BLaER1 treated with 17β-estradiol and CSF1 and Interleukin-3, amounts not matched to agents 10 nM and 100 nM (cell line): ENCODE results near the gene CDK6.

Source experiments
- H3K27ac ChIP-seq, 11 experiments: shearing (Covaris generic); formaldehyde crosslinking; 2 replicates each; pipeline ENCODE4 v1.8.1; 2022
- H3K27me3 ChIP-seq, 11 experiments: shearing (Covaris generic); formaldehyde crosslinking; 2 replicates each; pipeline ENCODE4 v1.8.1; 2022
- H3K36me3 ChIP-seq, 11 experiments: shearing (Covaris generic); formaldehyde crosslinking; 2 replicates each; pipeline ENCODE4 v1.8.1; 2022
- H3K4me1 ChIP-seq, 10 experiments: shearing (Covaris generic); formaldehyde crosslinking; 2 replicates each; pipeline ENCODE4 v1.8.1; 2022
- H3K4me2 ChIP-seq, 11 experiments: shearing (Covaris generic); formaldehyde crosslinking; 2 replicates each; pipeline ENCODE4 v1.8.1; 2022
- H3K4me3 ChIP-seq, 10 experiments: shearing (Covaris generic); formaldehyde crosslinking; 2 replicates each; pipeline ENCODE4 v1.8.1; 2022
- H3K9ac ChIP-seq, 11 experiments: shearing (Covaris generic); formaldehyde crosslinking; 2 replicates each; pipeline ENCODE4 v1.8.1; 2022
- H3K9me3 ChIP-seq, 11 experiments: shearing (Covaris generic); formaldehyde crosslinking; replicated peaks in 1 of 11; 2 replicates each; pipeline ENCODE4 v1.8.1; 2022
- H4K20me1 ChIP-seq, 11 experiments: shearing (Covaris generic); formaldehyde crosslinking; 2 replicates each; pipeline ENCODE4 v1.8.1; 2022
- Cebpa-rat ChIP-seq, 11 experiments: shearing (Covaris generic); IDR thresholded peaks; 2 replicates each; pipeline ENCODE4 v1.8.1; 2022

Gene CDK6

GRCh38 chr7:92631067-92631849, 205.1 kb downstream of the CDK6 start:
- TF ChIP-seq Cebpa-rat (IDR thresholded peaks at IDR 0.05), result no peak
- Histone ChIP-seq H3K27ac (peak overlapping the region in 10 of 11 experiments; percentile 50 to 98 (median 94); a peak in 19 of 22 replicates), H3K27me3 (no peaks in the 10 kb centered on the region), H3K4me3 (no peak overlapping the region), H3K36me3 (peaks cover 0 to 12% (median 10%) of the 10 kb centered on the region in 11 experiments; a peak in 10 of 22 replicates), H4K20me1 (no peaks in the 10 kb centered on the region), H3K9ac (no peak overlapping the region; a peak in 1 of 22 replicates), H3K4me2 (peak overlapping the region; percentile 12 to 90 (median 64)), H3K4me1 (peaks cover 53 to 66% (median 58%) of the 10 kb centered on the region in 10 experiments), H3K9me3 (peaks cover 16 to 38% (median 23%) of the 10 kb centered on the region in 11 experiments; a peak in 21 of 22 replicates)

GRCh38 chr7:92629779-92630178, 206.6 kb downstream of the CDK6 start:
- peaks cover 16 to 38% (median 23%) of the 10 kb centered on the region in 11 experiments; a peak in 21 of 22 replicates for H3K9me3 ChIP-seq
- no peaks in the 10 kb centered on the region for H4K20me1 ChIP-seq
- no peaks in the 10 kb centered on the region for H3K27me3 ChIP-seq
- no peak overlapping the region for H3K9ac ChIP-seq
- H3K27ac ChIP-seq, result no peak overlapping the region
- H3K4me2 ChIP-seq, result no peak overlapping the region
- peaks cover 48 to 66% (median 57%) of the 10 kb centered on the region in 10 experiments for H3K4me1 ChIP-seq
- H3K4me3 ChIP-seq, result no peak overlapping the region
- H3K36me3 ChIP-seq, result peaks cover 0 to 12% (median 10%) of the 10 kb centered on the region in 11 experiments; a peak in 10 of 22 replicates
- no peak for TF ChIP-seq Cebpa-rat (IDR thresholded peaks at IDR 0.05)

DNA sequence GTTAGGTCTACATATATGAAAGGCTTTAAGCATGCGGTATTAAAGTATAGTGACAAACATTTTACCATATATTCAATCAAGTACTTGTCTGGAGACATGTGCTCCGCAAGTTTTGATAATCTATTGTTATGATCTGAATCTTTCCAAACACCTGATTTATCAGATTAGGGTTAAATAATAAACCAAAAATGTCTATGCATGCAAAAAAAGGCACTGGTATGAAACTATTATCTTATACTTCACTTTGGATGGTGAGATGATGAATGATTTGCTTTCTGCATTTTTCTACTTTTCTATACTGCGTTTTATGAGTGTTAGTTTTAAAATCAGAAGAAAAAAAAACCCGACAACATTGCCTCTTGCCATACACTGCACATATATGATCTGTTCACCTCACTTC, 208.4 kb downstream of the CDK6 start:
- H3K4me1 ChIP-seq, result peaks cover 29 to 57% (median 41%) of the 10 kb centered on the region in 10 experiments
- peaks cover 0 to 16% (median 11%) of the 10 kb centered on the region in 11 experiments; a peak in 10 of 22 replicates for H3K36me3 ChIP-seq
- peaks cover 16 to 45% (median 32%) of the 10 kb centered on the region in 11 experiments; a peak in 21 of 22 replicates for H3K9me3 ChIP-seq
- H3K27ac ChIP-seq, result no peak overlapping the region
- H3K27me3 ChIP-seq, result no peaks in the 10 kb centered on the region
- H4K20me1 ChIP-seq, result no peaks in the 10 kb centered on the region
- no peak overlapping the region for H3K4me2 ChIP-seq
- H3K4me3 ChIP-seq, result no peak overlapping the region
- H3K9ac ChIP-seq, result no peak overlapping the region
- TF ChIP-seq Cebpa-rat (IDR thresholded peaks at IDR 0.05), result no peak

- no peak for TF ChIP-seq Cebpa-rat (IDR thresholded peaks at IDR 0.05)
- Histone ChIP-seq H3K4me3 (no peak overlapping the region), H3K27ac (peak overlapping the region in 1 of 11 experiments; percentile 32; a peak in 1 of 22 replicates), H3K9me3 (peaks cover 16 to 45% (median 32%) of the 10 kb centered on the region in 11 experiments; a peak in 21 of 22 replicates), H4K20me1 (no peaks in the 10 kb centered on the region), H3K4me1 (peaks cover 29 to 57% (median 40%) of the 10 kb centered on the region in 10 experiments), H3K36me3 (peaks cover 0 to 16% (median 11%) of the 10 kb centered on the region in 11 experiments; a peak in 10 of 22 replicates), H3K9ac (no peak overlapping the region), H3K4me2 (peak overlapping the region; percentile 16 to 55 (median 36); a peak in 14 of 22 replicates), H3K27me3 (no peaks in the 10 kb centered on the region)
These were observed 210.0 kb downstream of the CDK6 start for GRCh38 chr7:92626281-92626809.

- H3K4me1 ChIP-seq, result peaks cover 27 to 53% (median 37%) of the 10 kb centered on the region in 10 experiments
- H3K27ac ChIP-seq, result peak overlapping the region in 5 of 11 experiments; percentile 2 to 50 (median 26); a peak in 6 of 22 replicates
- peak overlapping the region in 7 of 11 experiments; percentile 1 to 55 (median 39); a peak in 13 of 22 replicates for H3K4me2 ChIP-seq
- H3K36me3 ChIP-seq, result peaks cover 0 to 16% (median 11%) of the 10 kb centered on the region in 11 experiments; a peak in 10 of 22 replicates
- H3K27me3 ChIP-seq, result no peaks in the 10 kb centered on the region
- TF ChIP-seq Cebpa-rat (IDR thresholded peaks at IDR 0.05), result no peak
- peaks cover 16 to 40% (median 32%) of the 10 kb centered on the region in 11 experiments; a peak in 21 of 22 replicates for H3K9me3 ChIP-seq
- no peak overlapping the region for H3K9ac ChIP-seq
- no peaks in the 10 kb centered on the region for H4K20me1 ChIP-seq
- no peak overlapping the region for H3K4me3 ChIP-seq
These were observed 210.8 kb downstream of the CDK6 start for GRCh38 chr7:92625617-92626016.

DNA sequence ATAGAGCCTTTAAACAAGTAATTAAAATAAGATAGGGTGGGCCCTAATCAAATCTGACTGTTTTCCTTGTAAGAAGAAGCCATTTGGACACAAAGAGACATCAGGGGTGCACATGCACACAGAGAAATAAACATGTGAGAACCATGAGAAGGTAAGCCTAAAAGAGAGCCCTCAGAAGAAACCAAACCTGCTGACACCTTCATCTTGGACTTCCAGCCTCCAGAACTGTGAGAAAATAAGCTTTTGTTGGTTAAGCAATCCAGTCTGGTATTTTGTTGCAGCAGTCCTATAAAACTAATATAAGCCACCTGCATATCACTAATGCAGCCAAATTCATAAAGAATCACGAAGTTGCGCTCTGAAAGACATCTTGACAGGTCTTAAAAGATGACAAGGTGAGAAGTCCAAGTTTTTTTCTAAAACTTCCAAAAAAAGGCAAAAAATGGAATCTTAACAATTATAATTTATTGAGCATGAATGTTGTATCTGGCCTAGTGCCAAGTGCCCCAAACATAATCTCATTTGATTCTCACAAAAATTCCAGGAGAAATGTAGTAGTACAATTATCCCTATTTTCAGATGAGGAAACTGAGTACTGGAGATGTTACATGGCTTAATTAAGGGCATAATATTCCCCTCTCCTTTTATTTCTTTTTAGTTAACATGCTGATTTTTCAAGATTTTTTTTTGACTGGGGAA, 211.9 kb downstream of the CDK6 start:
- no peak overlapping the region for H3K4me3 ChIP-seq
- TF ChIP-seq Cebpa-rat (IDR thresholded peaks at IDR 0.05), result no peak
- H3K27me3 ChIP-seq, result no peaks in the 10 kb centered on the region
- no peak overlapping the region for H3K9ac ChIP-seq
- peaks cover 0 to 16% (median 10%) of the 10 kb centered on the region in 11 experiments; a peak in 8 of 22 replicates for H3K36me3 ChIP-seq
- H3K27ac ChIP-seq, result no peak overlapping the region; a peak in 1 of 22 replicates
- peaks cover 11 to 29% (median 25%) of the 10 kb centered on the region in 11 experiments; a peak in 20 of 22 replicates for H3K9me3 ChIP-seq
- H4K20me1 ChIP-seq, result no peaks in the 10 kb centered on the region
- H3K4me1 ChIP-seq, result peaks cover 27 to 51% (median 37%) of the 10 kb centered on the region in 10 experiments
- peak overlapping the region in 1 of 11 experiments; percentile 16; a peak in 1 of 22 replicates for H3K4me2 ChIP-seq

DNA sequence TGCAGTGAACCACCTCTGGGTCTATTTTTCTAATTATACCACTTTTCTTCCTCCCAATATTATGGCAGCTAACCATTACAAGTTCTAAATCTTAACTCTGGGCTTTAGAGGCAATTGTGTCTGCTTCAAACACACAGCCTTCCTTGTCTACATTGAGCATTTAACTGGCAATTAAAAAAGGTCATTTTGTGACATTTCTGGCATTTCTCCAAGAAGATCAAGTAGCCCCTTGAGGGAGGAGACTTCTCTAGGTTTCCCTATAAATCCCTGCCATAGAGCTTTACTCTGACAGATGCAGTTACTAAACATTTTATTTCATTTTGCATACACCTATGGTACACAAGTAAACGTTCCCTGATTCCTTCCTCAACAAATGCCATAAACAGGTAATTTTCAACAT, 212.8 kb downstream of the CDK6 start:
- Histone ChIP-seq H4K20me1 (no peaks in the 10 kb centered on the region), H3K36me3 (peaks cover 0 to 11% (median 8%) of the 10 kb centered on the region in 11 experiments; a peak in 7 of 22 replicates), H3K4me3 (no peak overlapping the region), H3K4me1 (peaks cover 27 to 51% (median 37%) of the 10 kb centered on the region in 10 experiments), H3K9me3 (peaks cover 3 to 24% (median 17%) of the 10 kb centered on the region in 11 experiments; a peak in 19 of 22 replicates), H3K27ac (0 out of 22 replicates have a peak overlapping the region, but pooled peaks of 1 of the 11 experiments have one; percentile 2), H3K4me2 (0 out of 22 replicates have a peak overlapping the region, but pooled peaks of 1 of the 11 experiments have one; percentile 5), H3K27me3 (no peaks in the 10 kb centered on the region), H3K9ac (no peak overlapping the region)
- no peak for TF ChIP-seq Cebpa-rat (IDR thresholded peaks at IDR 0.05)

DNA sequence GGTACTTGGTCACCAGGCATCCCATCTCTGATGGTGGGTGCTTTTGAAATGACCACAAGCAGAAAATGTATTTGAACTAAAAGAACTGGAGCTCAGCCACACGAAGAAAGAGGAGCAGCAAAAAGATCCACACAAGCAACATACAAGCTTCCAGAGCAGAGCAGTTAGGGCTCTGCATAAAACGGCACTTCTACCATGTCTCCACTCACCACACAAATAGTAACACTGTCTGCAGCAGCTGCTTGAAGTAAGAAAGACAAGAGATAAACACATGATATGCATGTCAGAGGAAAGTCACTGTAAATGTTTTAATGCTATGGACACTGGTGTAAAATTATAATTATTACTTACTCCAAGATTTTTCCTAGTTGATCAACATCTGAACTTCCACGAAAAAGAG, 213.7 kb downstream of the CDK6 start:
- Histone ChIP-seq H3K9me3 (peaks cover 0 to 16% (median 12%) of the 10 kb centered on the region in 11 experiments; a peak in 16 of 22 replicates), H3K9ac (peak overlapping the region in 2 of 11 experiments; percentile 14 to 25; a peak in 2 of 22 replicates), H4K20me1 (no peaks in the 10 kb centered on the region), H3K4me3 (no peak overlapping the region), H3K36me3 (peaks cover 0 to 13% (median 5%) of the 10 kb centered on the region in 11 experiments; a peak in 9 of 22 replicates), H3K27ac (peak overlapping the region in 6 of 11 experiments; percentile 9 to 75 (median 62); a peak in 5 of 22 replicates), H3K4me2 (peak overlapping the region in 10 of 11 experiments; percentile 6 to 79 (median 62); a peak in 17 of 22 replicates), H3K27me3 (no peaks in the 10 kb centered on the region), H3K4me1 (peaks cover 27 to 51% (median 37%) of the 10 kb centered on the region in 10 experiments)
- TF ChIP-seq Cebpa-rat (IDR thresholded peaks at IDR 0.05), result no peak
